Fibroblast of upper back skin (primary cell): ENCODE measurements around the gene CASK.

ENCODE experiments used
- DNase-seq: peaks from one replicate; pipeline ENCODE4 v3.0.0-alpha.2; 2013

CASK gene

GRCh38 chrX:41923211-41923977 is at the start of gene CASK:
TSS of gene CASK (minus strand) at chrX:41923554. CDS start at chrX:41922988, 566 bp downstream.
- peak; percentile 91 for DNase-seq

- no peak for DNase-seq
These were observed 48.0 kb upstream of the CASK start for GRCh38 chrX:41971346-41971745.

- DNase-seq, result no peak
These were observed 47.1 kb upstream of the CASK start for GRCh38 chrX:41970419-41970818.

GRCh38 chrX:41963348-41963747 is 40.0 kb upstream of the CASK start:
- no peak for DNase-seq

- DNase-seq, result no peak
These were observed 36.8 kb upstream of the CASK start for GRCh38 chrX:41960142-41960541.

GRCh38 chrX:41958861-41959260 is 35.5 kb upstream of the CASK start:
- no peak for DNase-seq

- DNase-seq, result no peak
These were observed 32.7 kb upstream of the CASK start for GRCh38 chrX:41956027-41956426.

GRCh38 chrX:41952102-41952501 is 28.7 kb upstream of the CASK start:
- DNase-seq, result no peak

- peak; percentile 0 for DNase-seq
These were observed 23.7 kb upstream of the CASK start for GRCh38 chrX:41946989-41947612.

- no peak for DNase-seq
These were observed 22.9 kb upstream of the CASK start for GRCh38 chrX:41946235-41946634.

- DNase-seq, result no peak
These were observed 12.5 kb upstream of the CASK start for GRCh38 chrX:41935832-41936231.

- DNase-seq, result no peak
These were observed 10.2 kb upstream of the CASK start for GRCh38 chrX:41933546-41933945.

- no peak for DNase-seq
These were observed 9.5 kb upstream of the CASK start for GRCh38 chrX:41932885-41933284.

GRCh38 chrX:41931591-41931990 is 8.2 kb upstream of the CASK start:
- no peak for DNase-seq

GRCh38 chrX:41923978-41924683 is 777 bp upstream of the CASK start:
- peak; percentile 24 for DNase-seq

- DNase-seq, result no peak
These were observed 763 bp downstream of the CASK start for GRCh38 chrX:41922431-41923151.

- peak; percentile 31 for DNase-seq
These were observed 1.6 kb downstream of the CASK start for GRCh38 chrX:41921492-41922430.

GRCh38 chrX:41919870-41920269 is 3.5 kb downstream of the CASK start:
- DNase-seq, result no peak

- DNase-seq, result no peak
These were observed 5.8 kb downstream of the CASK start for GRCh38 chrX:41917517-41917916.

GRCh38 chrX:41913476-41913875 is 9.9 kb downstream of the CASK start:
- no peak for DNase-seq

GRCh38 chrX:41912923-41913322 is 10.4 kb downstream of the CASK start:
- DNase-seq, result no peak

- no peak for DNase-seq
These were observed 14.3 kb downstream of the CASK start for GRCh38 chrX:41909068-41909467.
